ENCODE results near the gene MARK2.
A peak's percentile ranks its signal among the peaks of the same experiment; 100 is the strongest.
"Not testable (repeated sequence)": the region's sequence is repeated elsewhere in the genome, so short reads cannot be mapped to it uniquely, and the experiment has no call there.

MARK2 gene

DNA sequence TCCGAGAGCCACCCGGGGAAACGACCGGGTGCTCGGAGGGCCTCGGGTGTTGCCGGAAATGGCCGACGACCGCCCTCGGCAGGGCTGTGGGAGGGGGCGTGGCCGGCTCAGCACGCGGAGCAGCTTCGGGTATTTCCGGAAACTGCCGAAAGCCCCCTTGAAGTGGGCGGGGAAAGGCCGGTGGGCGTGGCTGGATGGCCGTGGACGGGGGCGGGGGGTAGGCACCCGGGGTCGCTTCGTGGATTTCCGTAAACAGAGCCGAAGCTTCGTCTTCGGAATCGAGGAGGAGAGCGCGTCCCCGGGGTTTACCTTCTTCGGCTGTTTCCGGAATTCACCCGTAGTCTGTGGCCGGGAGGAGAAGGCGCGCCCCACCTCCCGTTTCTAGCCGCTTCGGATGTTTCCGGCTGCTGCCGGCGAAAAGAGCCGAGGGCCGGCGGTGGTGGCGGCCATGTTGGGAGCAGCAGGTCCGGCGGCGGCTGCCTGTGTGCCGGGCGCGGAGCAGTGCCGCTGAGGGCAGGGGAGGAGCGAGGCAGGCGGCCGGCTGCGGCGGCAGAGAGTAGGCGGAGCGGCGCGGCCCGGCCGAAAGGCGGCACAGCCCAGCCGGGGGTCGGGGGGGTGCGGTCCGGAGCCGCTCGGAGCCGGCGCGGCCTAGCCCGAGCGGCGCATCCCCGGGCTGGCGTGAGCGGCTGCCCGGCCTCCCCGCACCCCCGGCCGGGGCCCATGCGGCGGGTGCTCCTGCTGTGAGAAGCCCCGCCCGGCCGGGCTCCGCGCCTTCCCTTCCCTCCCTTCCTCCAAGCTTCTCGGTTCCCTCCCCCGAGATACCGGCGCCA, at the start of gene MARK2:
MARK2 (plus strand) TSS at position 433 of the 830 bp plus-strand sequence; CDS start at position 830, 397 bp downstream.
- peak; percentile 98 for DNase-seq (ENCODE audit: low spot score)

GRCh38 chr11:63791495-63792167, 47.3 kb upstream of the MARK2 start:
- DNase-seq (ENCODE audit: low spot score) = no peak

GRCh38 chr11:63793161-63793560, 45.7 kb upstream of the MARK2 start:
- DNase-seq (ENCODE audit: low spot score) = no peak

- no peak for DNase-seq (ENCODE audit: low spot score)
These were observed 43.8 kb upstream of the MARK2 start for GRCh38 chr11:63795066-63795465.

GRCh38 chr11:63800921-63801320, 38.0 kb upstream of the MARK2 start:
- no peak for DNase-seq (ENCODE audit: low spot score)

DNA sequence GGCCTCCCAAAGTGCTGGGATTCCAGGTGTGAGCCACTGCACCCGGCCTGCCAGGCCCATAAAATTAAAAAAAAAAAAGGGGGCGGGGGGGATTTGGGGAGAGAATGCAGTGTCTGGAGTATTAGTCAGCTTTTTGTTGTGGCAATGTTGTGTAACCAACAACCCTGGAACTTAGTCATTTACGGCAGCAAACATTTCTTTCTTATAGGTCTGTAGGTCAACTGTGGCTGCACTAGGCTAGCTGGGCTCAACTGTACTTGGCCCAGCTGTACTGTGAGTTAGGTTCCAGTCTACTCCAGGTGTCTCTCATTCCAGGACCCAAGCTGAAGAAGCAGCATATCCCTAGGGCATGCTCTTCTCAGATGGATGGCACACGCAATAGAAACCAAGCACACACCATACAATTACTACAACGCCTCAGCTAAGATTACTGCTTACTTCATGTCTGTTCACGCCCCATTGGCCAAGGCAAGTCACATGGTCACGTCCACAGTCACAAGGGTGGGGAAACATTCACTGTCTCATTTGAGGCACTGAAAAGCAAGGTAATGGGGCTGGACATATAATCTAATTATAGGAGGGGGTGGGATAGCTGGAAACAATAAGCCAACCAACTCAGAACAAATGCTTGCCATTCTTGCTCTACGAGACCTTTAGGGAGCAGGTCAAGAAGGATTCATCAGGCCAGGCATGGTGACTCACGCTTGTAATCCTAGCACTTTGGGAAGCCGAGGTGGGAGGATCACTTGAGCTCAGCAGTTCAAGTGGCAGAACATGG, 36.1 kb upstream of the MARK2 start:
- no peak for DNase-seq (ENCODE audit: low spot score)

DNA sequence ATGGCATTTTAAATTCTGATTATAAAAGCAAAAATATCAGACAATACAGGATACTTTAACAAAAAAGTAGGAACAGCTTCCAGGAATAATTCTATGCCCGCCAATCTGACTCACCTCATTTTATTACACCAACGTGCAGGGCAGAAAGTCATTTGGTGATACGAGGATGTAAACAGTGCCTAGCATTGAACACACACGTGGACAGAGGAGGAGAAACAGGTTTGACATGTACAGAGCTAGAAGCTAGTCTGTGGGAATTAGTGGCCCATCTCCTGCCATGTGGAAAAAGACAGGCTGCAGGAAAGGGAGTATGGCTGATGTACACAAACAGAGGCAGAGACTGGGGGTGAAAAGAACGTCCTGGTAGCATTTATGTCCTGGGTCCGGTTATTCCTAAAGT, 34.7 kb upstream of the MARK2 start:
- DNase-seq (ENCODE audit: low spot score) = no peak

GRCh38 chr11:63805844-63806415, 33.0 kb upstream of the MARK2 start:
- peak; percentile 1 for DNase-seq (ENCODE audit: low spot score)

DNA sequence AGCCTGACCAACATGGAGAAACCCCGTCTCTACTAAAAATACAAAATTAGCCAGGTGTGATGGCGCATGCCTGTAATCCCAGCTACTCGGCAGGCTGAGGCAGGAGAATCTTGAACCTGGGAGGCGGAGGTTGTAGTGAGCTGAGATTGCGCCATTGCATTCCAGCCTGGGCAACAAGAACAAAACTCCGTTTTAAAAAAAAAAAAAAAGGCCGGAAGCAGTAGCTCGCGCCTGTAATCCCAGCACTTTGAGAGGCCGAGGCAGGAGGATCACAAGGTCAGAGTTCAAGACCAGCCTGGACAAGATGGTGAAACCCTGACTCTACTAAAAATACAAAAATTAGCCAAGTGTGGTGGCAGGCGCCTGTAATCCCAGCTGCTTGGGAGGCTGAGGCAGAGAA, 28.5 kb upstream of the MARK2 start:
- DNase-seq (ENCODE audit: low spot score) = not testable (repeated sequence)

DNA sequence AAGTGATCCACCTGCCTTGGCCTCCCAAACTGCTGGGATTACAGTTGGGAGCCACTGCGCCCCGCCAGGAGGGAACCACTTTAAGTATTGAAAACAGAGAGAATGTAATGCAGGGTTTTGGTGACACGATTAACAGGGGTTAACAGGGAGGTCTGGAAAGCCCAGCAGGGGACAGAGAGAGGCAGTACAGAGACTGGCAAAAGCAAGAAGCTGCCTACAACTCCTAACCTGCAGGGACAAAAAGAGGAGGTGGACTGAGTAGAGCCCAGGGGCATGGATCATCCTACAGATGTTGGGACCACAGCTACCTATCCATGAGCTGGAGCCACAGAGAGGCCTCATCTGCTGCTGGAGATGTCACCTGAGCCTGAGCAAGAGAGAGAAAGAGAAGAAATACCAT, 27.4 kb upstream of the MARK2 start:
- peak; percentile 1 for DNase-seq (ENCODE audit: low spot score)

DNA sequence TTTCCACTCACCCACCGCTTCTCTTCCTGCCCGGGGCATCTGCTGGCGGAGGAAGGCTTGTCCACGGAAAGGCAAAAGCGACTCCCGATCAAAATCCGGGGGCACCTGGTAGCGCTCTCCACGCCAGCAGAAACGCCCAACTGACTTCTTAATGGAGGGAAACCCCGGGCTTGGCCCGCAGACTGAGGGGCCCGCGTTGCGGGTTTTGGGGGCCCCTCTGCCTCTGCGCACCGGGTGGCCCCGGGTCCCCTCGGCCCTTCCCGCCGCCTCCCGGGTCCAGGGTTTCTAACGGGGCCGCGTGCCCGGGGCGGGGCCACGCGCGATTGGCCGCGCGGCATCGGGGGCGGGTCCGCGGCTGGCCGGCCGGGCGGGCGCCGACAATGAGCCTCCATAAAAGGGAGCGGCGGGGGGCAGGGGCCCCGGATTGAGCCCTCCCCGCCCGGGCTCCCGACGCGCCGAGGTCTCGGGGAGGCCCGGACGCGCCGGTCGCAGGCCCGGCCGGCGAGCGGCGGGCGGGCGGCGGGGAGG, 25.8 kb upstream of the MARK2 start, which contains the start of gene SPINDOC:
SPINDOC (plus strand) TSS at position 422 of the 528 bp plus-strand sequence. CDS start 231 bp downstream, outside the sequence.
- DNase-seq (ENCODE audit: low spot score) = peak; percentile 97

DNA sequence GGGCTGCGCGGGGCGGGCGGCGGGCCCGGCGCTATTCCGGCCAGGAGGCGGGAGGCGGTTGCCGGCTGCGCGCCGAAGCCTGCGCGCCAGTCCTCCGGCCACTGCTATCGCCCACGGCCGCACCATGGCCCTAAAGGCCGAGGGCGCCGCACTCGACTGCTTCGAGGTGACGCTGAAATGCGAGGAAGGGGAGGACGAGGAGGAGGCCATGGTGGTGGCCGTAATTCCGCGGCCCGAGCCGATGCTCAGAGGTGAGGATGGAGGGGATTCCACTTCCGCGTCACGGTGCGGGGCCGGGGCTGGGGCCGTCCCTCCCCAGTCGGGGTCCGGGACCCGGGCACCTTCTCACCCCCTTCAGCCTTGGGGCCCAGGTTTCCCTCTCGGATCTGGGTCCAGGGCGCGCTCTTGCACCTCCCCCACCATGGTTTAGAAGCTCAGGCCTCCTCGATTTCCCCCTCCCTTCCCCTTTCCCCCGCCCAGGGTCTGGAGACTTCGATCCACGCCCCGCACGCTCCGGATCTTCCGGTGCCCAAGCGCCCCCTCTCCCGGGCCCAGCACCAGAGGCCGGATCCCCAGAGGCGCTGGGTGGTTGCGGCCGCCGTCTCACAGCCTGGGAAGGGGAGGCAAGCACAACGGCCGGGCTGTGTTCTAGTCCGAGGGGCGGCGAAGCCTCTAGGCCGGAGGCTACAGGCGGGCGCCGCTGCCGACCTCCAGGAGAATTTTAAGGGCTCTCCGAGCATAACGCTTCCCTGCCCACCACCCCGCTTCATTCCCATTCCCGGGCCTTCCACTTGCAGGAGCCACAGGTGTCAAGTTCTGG, 25.1 kb upstream of the MARK2 start:
- DNase-seq (ENCODE audit: low spot score) = peak; percentile 69

DNA sequence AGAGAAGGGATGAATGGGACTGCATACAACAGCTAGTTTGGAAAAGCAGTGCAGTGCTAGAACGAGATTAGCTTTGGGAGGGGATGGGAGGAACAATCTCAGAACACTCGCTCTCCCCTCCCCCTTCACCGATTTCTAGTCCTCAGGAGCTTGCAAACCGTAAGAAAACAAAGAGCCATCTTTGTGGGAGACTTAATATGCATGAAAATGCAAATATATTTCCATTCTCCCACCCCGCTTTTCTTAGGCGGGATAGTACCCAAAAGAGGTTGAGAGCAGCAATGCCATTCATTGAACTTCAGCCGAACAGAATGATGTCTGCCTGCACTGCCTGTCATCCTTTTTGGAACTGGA, 24.6 kb upstream of the MARK2 start:
- DNase-seq (ENCODE audit: low spot score) = peak; percentile 36

DNA sequence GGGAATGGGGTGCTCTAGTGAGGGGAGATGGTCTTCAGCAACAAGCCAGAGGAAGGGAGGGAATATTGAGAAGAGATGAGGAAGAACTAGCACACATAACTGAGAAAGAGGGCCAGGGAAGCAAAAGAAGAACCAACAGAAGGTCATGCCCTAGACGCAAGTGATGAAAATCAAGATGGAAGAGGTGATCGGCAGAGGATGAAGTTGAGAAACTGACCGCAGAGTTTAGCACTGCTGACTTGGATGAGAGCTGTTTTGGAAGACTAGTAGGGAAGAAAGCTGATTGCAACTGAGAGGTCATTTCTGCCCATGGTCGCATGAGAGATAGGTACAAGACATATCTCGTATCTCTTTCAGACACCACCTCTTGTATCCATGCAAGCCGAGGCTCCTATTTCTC, 22.7 kb upstream of the MARK2 start:
- no peak for DNase-seq (ENCODE audit: low spot score)

DNA sequence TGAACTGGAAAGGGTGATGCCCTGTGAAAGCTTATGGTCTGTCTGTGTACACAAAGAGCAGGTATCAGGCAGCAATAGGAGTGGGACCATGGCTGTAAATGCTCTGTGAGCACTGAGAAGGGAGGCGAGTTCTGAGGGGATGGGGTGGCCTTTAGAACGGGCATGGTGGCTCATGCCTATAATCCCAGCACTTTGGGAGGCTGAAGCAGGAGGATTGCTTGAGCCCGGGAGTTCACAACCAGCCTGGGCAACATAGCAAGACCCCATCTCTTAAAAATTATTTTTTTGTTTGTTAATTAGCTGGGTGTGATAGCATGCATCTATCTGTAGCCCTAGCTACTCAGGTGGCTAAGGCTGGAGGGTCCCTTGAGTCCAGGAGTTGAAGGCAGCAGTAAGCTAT, 22.2 kb upstream of the MARK2 start:
- DNase-seq (ENCODE audit: low spot score) = no peak

DNA sequence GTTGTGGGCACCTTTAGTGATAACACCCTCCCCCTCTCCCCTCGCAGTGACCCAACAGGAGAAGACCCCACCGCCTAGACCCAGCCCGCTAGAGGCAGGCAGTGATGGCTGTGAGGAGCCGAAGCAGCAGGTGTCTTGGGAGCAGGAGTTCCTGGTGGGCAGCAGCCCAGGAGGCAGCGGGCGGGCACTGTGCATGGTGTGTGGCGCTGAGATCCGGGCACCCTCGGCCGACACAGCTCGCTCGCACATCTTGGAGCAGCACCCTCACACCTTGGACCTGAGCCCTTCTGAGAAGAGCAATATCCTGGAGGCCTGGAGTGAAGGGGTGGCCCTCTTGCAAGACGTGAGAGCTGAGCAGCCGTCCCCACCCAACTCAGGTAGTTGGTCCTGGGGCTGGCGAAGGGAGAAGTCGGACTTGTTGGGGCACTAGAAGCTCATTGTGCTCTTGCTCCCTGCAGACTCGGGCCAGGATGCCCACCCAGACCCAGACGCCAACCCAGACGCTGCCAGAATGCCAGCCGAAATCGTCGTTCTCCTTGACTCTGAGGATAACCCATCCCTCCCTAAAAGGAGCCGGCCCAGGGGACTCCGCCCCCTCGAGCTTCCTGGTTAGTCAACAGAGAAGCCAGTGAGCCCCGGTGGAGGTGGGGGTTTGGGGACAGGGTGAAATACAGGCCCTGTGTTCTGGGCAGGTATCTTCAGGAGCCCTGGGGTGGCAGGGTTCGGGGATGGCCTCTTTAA, 21.0 kb upstream of the MARK2 start:
- no peak for DNase-seq (ENCODE audit: low spot score)

DNA sequence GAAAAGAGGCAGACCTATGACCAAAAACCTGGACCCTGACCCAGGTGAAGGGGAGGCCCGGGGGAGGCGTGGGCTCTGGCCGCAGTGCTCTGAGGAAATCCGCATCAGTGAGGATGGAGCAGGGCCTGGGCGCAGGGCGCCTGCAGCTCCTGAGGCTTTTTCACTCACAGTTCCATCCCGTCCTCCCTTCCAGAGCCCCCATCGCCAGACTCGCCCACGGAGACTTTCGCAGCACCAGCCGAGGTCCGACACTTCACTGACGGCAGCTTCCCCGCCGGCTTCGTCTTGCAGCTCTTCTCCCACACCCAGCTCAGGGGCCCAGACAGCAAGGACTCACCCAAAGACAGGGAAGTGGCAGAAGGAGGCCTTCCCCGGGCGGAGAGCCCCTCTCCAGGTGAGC, 20.3 kb upstream of the MARK2 start:
- DNase-seq (ENCODE audit: low spot score) = no peak

- no peak for DNase-seq (ENCODE audit: low spot score)
These were observed 17.5 kb upstream of the MARK2 start for GRCh38 chr11:63821411-63821810.

DNA sequence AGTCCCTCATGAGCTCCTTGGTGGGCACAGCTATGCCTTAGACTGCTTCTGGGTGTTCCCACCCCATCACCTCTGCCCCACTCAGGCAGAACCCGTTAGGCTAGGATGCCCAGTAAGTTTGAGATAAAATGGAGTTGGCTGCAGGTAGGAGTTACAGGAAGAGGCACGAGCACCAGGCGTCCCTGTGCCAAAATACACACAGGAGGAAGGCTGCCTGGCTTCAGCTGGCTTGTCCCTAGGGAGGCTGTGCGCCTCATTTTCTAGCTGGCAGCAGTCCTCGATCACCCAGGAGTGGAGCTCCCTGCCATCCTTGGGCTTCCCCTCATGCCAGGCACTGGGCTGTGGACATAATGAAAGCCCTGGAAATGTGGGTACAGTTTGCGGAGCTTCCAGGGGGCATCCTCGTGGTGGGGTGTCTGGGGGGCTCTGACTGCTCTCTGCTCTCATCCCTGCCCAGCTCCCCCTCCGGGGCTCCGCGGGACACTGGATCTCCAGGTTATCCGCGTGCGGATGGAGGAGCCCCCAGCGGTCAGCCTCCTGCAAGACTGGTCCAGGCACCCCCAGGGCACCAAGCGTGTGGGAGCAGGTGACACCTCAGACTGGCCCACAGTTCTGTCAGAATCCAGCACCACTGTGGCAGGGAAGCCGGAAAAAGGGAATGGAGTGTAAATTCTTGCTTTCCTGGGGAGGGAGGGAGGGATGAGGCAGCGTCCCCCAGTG, 12.3 kb upstream of the MARK2 start:
- DNase-seq (ENCODE audit: low spot score) = no peak

All from AG08396 (cell line).